ENCODE results near the gene TRAPPC3L. TPM values are rescaled to one million over a fixed set of nuclear protein-coding genes. Genes with fewer than 3 reads are reported as not detected.

TRAPPC3L gene
- total and polyA plus RNA-seq, 2 of the 13 experiments (the other 11 are each of a cell fraction or from before 2014, with no cell fraction given), result not detected

GRCh38 chr6:116586276-116586675 lies 40.8 kb upstream of the TRAPPC3L start (continued):
- TF ChIP-seq ZNF318 (CRISPR knock-in tag; IDR thresholded peaks at IDR 0.05), result no peak
- TF ChIP-seq MEIS1 (CRISPR knock-in tag; IDR thresholded peaks at IDR 0.05; ENCODE audit: borderline replicate concordance), result no peak
- no peak for TF ChIP-seq ZNF800 (CRISPR knock-in tag; IDR thresholded peaks at IDR 0.05)
- no peak for TF ChIP-seq FOXA3 (CRISPR knock-in tag; IDR thresholded peaks at IDR 0.05)
- TF ChIP-seq REL (CRISPR knock-in tag; conservative IDR thresholded peaks at IDR 0.05), result no peak
- TF ChIP-seq LBX2 (CRISPR knock-in tag; IDR thresholded peaks at IDR 0.05; ENCODE audit: borderline replicate concordance), result no peak
- no peak for TF ChIP-seq ZNF777 (CRISPR knock-in tag; IDR thresholded peaks at IDR 0.05)
- no peak for TF ChIP-seq MYPOP (CRISPR knock-in tag; IDR thresholded peaks at IDR 0.05)
- no peak for TF ChIP-seq JUN (CRISPR knock-in tag; IDR thresholded peaks at IDR 0.05)
- no peak for TF ChIP-seq ZBTB39 (CRISPR knock-in tag; IDR thresholded peaks at IDR 0.05)
- no peak for TF ChIP-seq ZNF235 (CRISPR knock-in tag; IDR thresholded peaks at IDR 0.05; ENCODE audit: borderline replicate concordance)

All from HepG2 (cell line).